Measurements from ENCODE around the gene GSTO2. TPM values are rescaled to one million over a fixed set of nuclear protein-coding genes. Genes with fewer than 3 reads are reported as not detected.

GSTO2 gene
- total and polyA plus RNA-seq, 2 experiments from 2014 or later: 0.37 to 2.5 TPM

DNA sequence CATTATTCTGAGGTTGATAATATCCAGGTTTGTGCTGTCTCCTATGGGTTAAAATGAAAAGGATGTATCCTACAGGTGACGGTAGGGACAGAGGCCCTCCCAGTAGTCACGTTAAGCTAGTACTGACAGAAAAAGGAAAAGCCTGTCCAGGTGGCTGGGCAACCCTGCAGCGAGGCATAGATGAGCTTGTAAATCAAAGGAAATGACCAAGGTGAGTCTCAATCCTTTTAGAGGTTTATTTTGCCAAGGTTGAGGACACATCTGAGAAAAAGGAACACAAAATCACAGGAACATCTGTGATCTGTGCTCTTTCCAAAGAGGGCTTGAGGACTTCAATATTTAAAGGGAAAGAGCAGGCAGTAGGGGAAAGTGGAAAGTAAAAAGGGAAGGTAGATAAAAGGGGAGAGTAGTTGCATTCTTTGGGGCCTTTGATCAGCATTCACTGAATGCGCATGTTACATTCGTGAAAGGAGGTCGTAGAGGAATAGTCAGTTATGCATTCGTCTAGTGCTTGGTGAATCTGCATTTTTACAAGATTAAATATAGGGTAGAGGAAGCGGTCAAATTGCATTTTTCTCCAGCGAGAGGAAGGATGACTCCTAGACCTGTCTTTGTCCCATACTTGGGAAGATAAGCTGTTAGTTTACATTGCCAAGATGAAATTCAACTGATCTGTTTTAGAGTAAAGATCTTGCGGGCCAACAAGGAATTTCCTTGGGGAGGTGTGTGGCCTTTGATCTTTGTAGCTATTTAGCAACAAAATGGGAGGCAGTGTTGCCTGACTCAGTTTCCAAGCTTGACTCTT lies 15.2 kb upstream of the GSTO2 start:
- no peaks in the 10 kb centered on the region for H3K9me2 ChIP-seq (replicated peaks; ENCODE audit: insufficient read depth)
- peak overlapping the region; percentile 97 for H3K27ac ChIP-seq
- WGBS (ENCODE audit: low lambda C conversion rate, missing lambda C conversion rate): 38% methylated on average over 10 of the region's 10 CpGs
- no peaks in the 10 kb centered on the region for H3K36me3 ChIP-seq (replicated peaks; ENCODE audit: insufficient read depth, low read depth)
- H3K4me1 ChIP-seq (ENCODE audit: insufficient read depth): peaks cover 46% of the 10 kb centered on the region
- H4K20me1 ChIP-seq (ENCODE audit: insufficient read depth, poor library complexity, severe bottlenecking): no peaks in the 10 kb centered on the region
- peak overlapping the region; percentile 90 for H3K4me3 ChIP-seq
- no peaks in the 10 kb centered on the region for H3K27me3 ChIP-seq
- H3K9me3 ChIP-seq (ENCODE audit: low read depth): no peaks in the 10 kb centered on the region
- TF ChIP-seq, protein P1, sequence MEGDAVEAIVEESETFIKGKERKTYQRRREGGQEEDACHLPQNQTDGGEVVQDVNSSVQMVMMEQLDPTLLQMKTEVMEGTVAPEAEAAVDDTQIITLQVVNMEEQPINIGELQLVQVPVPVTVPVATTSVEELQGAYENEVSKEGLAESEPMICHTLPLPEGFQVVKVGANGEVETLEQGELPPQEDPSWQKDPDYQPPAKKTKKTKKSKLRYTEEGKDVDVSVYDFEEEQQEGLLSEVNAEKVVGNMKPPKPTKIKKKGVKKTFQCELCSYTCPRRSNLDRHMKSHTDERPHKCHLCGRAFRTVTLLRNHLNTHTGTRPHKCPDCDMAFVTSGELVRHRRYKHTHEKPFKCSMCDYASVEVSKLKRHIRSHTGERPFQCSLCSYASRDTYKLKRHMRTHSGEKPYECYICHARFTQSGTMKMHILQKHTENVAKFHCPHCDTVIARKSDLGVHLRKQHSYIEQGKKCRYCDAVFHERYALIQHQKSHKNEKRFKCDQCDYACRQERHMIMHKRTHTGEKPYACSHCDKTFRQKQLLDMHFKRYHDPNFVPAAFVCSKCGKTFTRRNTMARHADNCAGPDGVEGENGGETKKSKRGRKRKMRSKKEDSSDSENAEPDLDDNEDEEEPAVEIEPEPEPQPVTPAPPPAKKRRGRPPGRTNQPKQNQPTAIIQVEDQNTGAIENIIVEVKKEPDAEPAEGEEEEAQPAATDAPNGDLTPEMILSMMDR (IDR thresholded peaks at IDR 0.05; ENCODE audit: poor library complexity): no peak
- TF ChIP-seq EZH2phosphoT487 (IDR thresholded peaks at IDR 0.05; ENCODE audit: low read depth, severe bottlenecking, unreplicated experiment) (no peak), EZH2 (IDR thresholded peaks at IDR 0.05; ENCODE audit: borderline replicate concordance) (no peak)
- H3K79me2 ChIP-seq: peaks cover 39% of the 10 kb centered on the region
- peak overlapping the region; percentile 88 for H3K4me2 ChIP-seq
- peak overlapping the region; percentile 91 for H2AFZ ChIP-seq
- no peak for DNase-seq (ENCODE audit: low spot score)

DNA sequence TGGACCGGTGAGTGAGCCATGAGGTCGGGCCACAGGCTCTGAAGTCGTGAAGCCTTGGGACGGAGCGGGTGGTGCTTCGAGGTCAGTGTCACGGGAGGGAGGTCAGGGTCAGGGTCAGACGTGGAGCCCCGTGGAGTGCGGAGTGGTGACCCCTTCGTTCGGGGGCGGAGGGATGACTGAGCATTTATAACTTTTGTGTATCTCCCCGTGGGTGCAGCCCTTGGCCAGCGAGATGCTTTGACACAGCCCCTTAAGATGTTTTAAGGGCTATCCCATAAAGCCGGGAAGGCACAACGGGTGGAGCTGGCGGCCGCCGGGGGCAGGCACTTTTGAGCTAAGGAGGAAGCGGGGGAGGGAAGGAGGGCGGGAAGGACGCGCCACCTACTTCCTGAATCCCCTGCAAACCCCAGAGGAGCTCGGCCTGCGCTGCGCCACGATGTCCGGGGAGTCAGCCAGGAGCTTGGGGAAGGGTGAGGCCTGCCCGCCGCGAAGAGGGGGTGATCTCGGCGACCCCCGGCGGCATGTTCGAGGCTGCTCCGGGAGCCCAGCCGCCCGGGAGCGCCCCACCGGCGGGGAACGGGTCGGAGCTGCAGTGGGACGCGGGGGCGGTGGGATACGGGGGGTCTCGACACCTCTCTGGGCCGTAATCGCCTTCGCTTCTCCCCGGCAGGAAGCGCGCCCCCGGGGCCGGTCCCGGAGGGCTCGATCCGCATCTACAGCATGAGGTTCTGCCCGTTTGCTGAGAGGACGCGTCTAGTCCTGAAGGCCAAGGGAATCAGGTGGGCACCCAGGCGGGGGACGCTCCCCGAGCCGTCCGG lies 14.3 kb upstream of the GSTO2 start, which contains the start of gene GSTO1:
Gene GSTO1 (plus strand): TSS at position 400 of the 818 bp plus-strand sequence. CDS start 37 bp downstream, at position 437.
- TF ChIP-seq, protein P1 (IDR thresholded peaks at IDR 0.05; ENCODE audit: poor library complexity): no peak
- TF ChIP-seq EZH2 (IDR thresholded peaks at IDR 0.05; ENCODE audit: borderline replicate concordance) (no peak), EZH2phosphoT487 (IDR thresholded peaks at IDR 0.05; ENCODE audit: low read depth, severe bottlenecking, unreplicated experiment) (no peak)
- H3K79me2 ChIP-seq: peaks cover 47% of the 10 kb centered on the region
- DNase-seq (ENCODE audit: low spot score): peak; percentile 72

DNA sequence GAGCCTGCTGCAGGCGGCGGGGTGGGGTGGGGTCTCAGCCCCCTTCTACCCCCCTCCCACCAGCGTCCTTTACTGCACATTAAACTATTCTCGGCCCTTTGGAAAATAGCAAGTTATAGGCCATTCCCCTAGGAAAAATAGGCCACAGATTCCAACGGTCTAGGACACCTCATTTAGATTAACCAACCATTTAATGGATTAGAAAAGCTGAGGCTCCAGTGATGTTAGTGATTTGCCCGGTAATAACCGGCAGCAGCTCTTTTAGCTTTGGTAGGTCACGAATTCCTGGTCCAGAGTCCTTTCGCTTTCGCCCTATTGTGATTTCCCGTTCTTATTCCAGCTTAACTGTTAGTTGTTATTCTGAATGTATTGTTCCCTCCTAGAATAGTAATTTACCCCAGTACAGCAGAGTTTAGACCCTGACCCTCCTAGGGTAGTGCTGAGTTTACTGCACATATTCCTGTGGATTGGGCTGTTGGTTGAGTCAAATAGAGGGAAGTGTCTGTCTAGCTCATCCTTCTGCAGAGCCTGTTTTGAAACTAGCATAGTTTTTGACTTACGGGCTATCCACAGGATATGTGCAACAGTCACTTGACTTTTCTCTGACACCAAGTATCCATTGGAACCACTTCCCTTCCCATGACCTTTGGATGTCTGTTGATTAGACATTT lies 13.5 kb upstream of the GSTO2 start:
- Histone ChIP-seq H2AFZ (peak overlapping the region; percentile 91), H3K79me2 (peaks cover 47% of the 10 kb centered on the region)
- DNase-seq (ENCODE audit: low spot score): peak; percentile 46

More for the DNA sequence above, 14.3 kb upstream of the GSTO2 start, which contains the start of gene GSTO1:
- H4K20me1 ChIP-seq (ENCODE audit: insufficient read depth, poor library complexity, severe bottlenecking): no peaks in the 10 kb centered on the region
- no peaks in the 10 kb centered on the region for H3K36me3 ChIP-seq (replicated peaks; ENCODE audit: insufficient read depth, low read depth)
- H3K27me3 ChIP-seq: no peaks in the 10 kb centered on the region
- WGBS (ENCODE audit: low lambda C conversion rate, missing lambda C conversion rate): 4% methylated on average over 35 of the region's 69 CpGs
- peak within 1 kb of the TSS; percentile 90 for H3K4me3 ChIP-seq
- H3K4me1 ChIP-seq (ENCODE audit: insufficient read depth): peaks cover 52% of the 10 kb centered on the region
- H3K9me2 ChIP-seq (replicated peaks; ENCODE audit: insufficient read depth): no peaks in the 10 kb centered on the region
- no peaks in the 10 kb centered on the region for H3K9me3 ChIP-seq (ENCODE audit: low read depth)
- H2AFZ ChIP-seq: peak within 1 kb of the TSS; percentile 91
- H3K4me2 ChIP-seq: peak within 1 kb of the TSS; percentile 88
- H3K27ac ChIP-seq: peak within 1 kb of the TSS; percentile 97

More for the DNA sequence above, 13.5 kb upstream of the GSTO2 start:
- Histone ChIP-seq H3K27ac (peak overlapping the region; percentile 97), H3K4me2 (peak overlapping the region; percentile 88), H3K4me1 (ENCODE audit: insufficient read depth) (peaks cover 53% of the 10 kb centered on the region), H3K27me3 (no peaks in the 10 kb centered on the region), H3K9me3 (ENCODE audit: low read depth) (no peaks in the 10 kb centered on the region), H4K20me1 (ENCODE audit: insufficient read depth, poor library complexity, severe bottlenecking) (no peaks in the 10 kb centered on the region), H3K36me3 (replicated peaks; ENCODE audit: insufficient read depth, low read depth) (no peaks in the 10 kb centered on the region), H3K4me3 (peak overlapping the region; percentile 90), H3K9me2 (replicated peaks; ENCODE audit: insufficient read depth) (no peaks in the 10 kb centered on the region)
- 4% methylated on average over 11 of the region's 12 CpGs for WGBS (ENCODE audit: low lambda C conversion rate, missing lambda C conversion rate)
- TF ChIP-seq EZH2phosphoT487 (IDR thresholded peaks at IDR 0.05; ENCODE audit: low read depth, severe bottlenecking, unreplicated experiment): no peak
- TF ChIP-seq EZH2 (IDR thresholded peaks at IDR 0.05; ENCODE audit: borderline replicate concordance): no peak
- TF ChIP-seq, protein P1 (IDR thresholded peaks at IDR 0.05; ENCODE audit: poor library complexity): no peak

All from hepatocyte (in vitro differentiated cells).